Left ventricle myocardium inferior (tissue), 1 donor: ENCODE data around the gene FBXO3. TPM values are rescaled to one million over a fixed set of nuclear protein-coding genes. Genes with fewer than 3 reads are reported as not detected.

Experiments
- DNase-seq: peaks from one replicate; pipeline ENCODE4 v3.0.0-alpha.2; 2020
- H3K27ac ChIP-seq: fragments of 200-600 bp; replicated peaks from 2 replicates; pipeline ENCODE4 v1.8.0; 2021
- H3K27me3 ChIP-seq: fragments of 200-600 bp; 2 replicates; pipeline ENCODE4 v1.8.0; 2021; ENCODE audit warnings: low read depth
- H3K36me3 ChIP-seq: fragments of 200-600 bp; 2 replicates; pipeline ENCODE4 v1.8.0; 2021
- H3K4me1 ChIP-seq: fragments of 200-600 bp; 2 replicates; pipeline ENCODE4 v1.8.0; 2021
- H3K4me3 ChIP-seq: fragments of 200-600 bp; 2 replicates; pipeline ENCODE4 v1.8.0; 2021; ENCODE audit warnings: mild to moderate bottlenecking, moderate library complexity
- H3K9me3 ChIP-seq: fragments of 200-600 bp; replicated peaks from 2 replicates; pipeline ENCODE4 v1.8.0; 2021
- intact Hi-C: fragments of 100-400 bp; cut with micrococcal nuclease; formaldehyde crosslinking; loops from one replicate; pipeline ENCODE4 v1.11.0; 2022
- total RNA-seq: library from RNA; stranded (reverse); fragmentation: NEBNext Ultra II Directional; extraction: Animal tissue kit (Norgen Biotek cat#: 25700); gene quantifications from one replicate; pipeline ENCODE4 v1.2.1, GENCODE V29; 2021
- TF ChIP-seq, protein P1 (sequence below): fragments of 200-600 bp; IDR thresholded peaks from 2 replicates; pipeline ENCODE4 v1.8.0; 2021; ENCODE audit warnings: antibody characterized with exemption, mild to moderate bottlenecking, borderline replicate concordance
- donor health status: DM: no; HTN: yes; CAD: no; lungs with severe emphysema.

The FBXO3 gene
- total RNA-seq, 1 donor from 2014 or later, result 49.8 TPM

DNA sequence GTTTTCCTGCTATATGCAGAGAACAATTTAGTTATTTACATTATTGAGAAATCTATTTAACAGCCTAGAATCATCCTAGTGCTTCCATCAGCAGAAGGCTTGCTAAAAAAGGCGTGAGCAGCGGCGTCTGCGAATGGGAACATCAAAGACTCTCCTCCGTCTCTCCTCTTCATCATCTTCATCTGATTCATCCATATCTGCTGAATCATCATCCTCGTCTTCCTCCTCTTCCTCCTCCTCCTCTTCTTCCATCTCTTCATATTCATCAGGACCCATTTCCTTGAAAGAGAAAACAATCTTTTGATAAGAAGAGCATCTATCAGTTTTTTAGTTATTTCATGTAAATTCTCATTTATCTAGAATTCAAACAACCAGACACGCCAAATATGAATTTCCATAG lies 32.5 kb downstream of the FBXO3 start:
- TF ChIP-seq, protein P1, sequence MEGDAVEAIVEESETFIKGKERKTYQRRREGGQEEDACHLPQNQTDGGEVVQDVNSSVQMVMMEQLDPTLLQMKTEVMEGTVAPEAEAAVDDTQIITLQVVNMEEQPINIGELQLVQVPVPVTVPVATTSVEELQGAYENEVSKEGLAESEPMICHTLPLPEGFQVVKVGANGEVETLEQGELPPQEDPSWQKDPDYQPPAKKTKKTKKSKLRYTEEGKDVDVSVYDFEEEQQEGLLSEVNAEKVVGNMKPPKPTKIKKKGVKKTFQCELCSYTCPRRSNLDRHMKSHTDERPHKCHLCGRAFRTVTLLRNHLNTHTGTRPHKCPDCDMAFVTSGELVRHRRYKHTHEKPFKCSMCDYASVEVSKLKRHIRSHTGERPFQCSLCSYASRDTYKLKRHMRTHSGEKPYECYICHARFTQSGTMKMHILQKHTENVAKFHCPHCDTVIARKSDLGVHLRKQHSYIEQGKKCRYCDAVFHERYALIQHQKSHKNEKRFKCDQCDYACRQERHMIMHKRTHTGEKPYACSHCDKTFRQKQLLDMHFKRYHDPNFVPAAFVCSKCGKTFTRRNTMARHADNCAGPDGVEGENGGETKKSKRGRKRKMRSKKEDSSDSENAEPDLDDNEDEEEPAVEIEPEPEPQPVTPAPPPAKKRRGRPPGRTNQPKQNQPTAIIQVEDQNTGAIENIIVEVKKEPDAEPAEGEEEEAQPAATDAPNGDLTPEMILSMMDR, result no peak
- no peak for DNase-seq
- H3K4me3 ChIP-seq, result no peak overlapping the region
- peak overlapping the region; percentile 6 for H3K27ac ChIP-seq
- H3K9me3 ChIP-seq, result no peaks in the 10 kb centered on the region
- H3K4me1 ChIP-seq, result peaks cover 47% of the 10 kb centered on the region
- H3K36me3 ChIP-seq, result peaks cover 22% of the 10 kb centered on the region
- H3K27me3 ChIP-seq, result no peaks in the 10 kb centered on the region
- intact Hi-C loops, result loop anchor here (5.0 kb wide), 1 partner anchor 380 kb away; no protein-coding TSS in a partner anchor

DNA sequence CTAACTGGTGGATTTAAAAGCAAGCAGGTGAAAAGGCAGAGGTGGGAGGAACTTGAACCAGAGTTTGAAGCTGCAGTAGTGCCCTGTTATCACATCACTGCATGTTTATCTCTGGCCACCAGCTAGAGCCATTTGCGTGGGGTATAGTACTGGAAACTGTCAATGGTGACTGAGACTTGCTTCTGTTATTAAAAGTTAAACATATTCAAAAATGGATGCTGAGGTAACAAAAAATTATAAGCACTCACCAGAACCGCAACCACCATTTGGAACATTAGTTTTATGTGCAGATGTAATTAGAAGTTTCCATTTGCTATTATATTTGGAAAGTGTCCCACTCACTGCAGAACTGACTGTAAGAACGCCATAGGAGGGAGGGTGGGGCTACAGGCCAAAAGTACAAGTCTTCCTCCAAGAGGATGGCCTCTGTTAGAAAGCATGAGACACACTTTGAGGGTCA lies 36.9 kb downstream of the FBXO3 start:
- TF ChIP-seq, protein P1, result no peak
- DNase-seq, result no peak
- intact Hi-C loops, result no loop called here

DNA sequence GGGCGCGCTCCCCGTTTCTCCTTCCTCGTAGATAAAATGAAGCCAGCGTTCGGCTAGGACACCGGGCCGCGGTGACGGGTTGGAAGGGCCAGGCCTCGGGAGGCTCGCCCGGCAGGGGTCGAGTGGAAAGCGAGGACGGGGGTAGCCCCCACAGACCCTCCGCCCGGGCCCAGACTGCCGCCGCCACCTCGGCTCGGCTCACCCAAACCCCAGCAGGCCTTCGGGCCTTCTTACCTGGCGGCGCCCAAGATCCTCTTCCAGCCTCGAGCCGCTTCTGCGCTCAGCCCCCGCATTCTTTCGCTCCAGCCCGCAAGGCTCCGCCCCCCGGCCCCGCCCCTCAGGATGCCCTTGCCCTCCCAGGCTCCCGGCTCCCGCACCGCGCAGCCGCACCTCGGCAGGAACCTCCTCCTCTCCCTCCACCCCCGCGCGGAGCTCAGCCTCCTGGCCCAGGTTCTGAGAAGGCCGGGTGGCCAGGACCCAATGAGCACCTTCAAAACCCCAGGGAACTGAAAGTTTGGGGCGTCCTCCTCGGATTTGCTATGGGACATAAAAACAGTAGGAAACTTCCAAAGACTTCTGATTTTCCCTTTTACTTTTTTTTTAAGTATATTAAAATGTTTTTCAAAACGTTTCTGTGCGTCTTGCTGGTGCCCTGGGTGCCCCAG lies 38.0 kb downstream of the FBXO3 start, which contains the start of gene CD59:
CD59 (minus strand) TSS at position 276 of the 665 bp plus-strand sequence. CDS start 13,978 bp downstream, outside the sequence.
- Histone ChIP-seq H3K9me3 (no peaks in the 10 kb centered on the region), H3K27ac (peak within 1 kb of the TSS; percentile 95), H3K36me3 (peaks cover 10% of the 10 kb centered on the region), H3K4me1 (peaks cover 64% of the 10 kb centered on the region), H3K27me3 (no peaks in the 10 kb centered on the region), H3K4me3 (peak within 1 kb of the TSS; percentile 78)
- peak; percentile 98 for DNase-seq
- intact Hi-C loops, result no loop called here
- TF ChIP-seq, protein P1, result no peak

More for the DNA sequence above, 36.9 kb downstream of the FBXO3 start:
- Histone ChIP-seq H3K27me3 (no peaks in the 10 kb centered on the region), H3K9me3 (no peaks in the 10 kb centered on the region), H3K4me1 (peaks cover 53% of the 10 kb centered on the region), H3K36me3 (peaks cover 16% of the 10 kb centered on the region), H3K27ac (peak overlapping the region; percentile 95), H3K4me3 (peak overlapping the region; percentile 78)

DNA sequence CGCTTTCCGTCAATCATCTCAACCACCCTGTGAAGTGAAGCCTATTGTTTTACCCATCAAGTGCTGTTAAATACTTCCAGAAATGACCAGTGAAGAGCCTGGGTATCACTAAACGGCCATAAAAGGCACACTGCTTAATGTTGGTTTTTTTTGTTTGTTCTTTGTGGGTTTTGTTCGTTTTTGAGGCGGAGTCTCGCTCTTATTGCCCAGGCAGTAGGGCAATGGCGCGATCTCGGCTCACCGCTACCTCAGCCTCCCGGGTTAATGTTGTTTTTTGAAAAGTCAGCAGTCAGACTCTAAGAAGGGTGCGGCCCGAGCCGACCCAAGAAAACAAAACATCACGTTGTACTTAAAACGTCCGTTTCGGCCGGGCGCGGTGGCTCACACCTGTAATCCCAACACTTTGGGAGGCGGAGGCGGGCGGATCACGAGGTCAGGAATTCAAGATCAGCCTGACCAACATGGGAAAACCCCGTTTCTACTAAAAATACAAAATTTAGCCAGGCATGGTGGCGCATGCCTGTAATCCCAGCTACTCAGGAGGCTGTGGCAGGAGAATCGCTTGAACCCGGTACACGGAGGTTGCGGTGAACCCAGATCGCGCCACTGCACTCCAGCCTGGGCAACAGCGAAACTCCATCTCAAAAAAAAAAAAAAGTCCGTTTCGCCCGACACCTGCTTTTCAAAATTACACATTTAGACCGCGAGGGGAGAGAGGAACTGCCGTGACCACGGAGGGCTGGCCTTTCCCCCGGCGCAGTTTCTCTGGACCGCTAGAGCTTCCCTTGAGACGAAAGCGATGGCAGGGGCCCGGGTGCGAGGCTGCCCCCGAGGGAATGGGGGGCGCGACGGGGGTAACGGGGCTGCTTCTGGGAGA lies 38.8 kb downstream of the FBXO3 start:
- H3K4me1 ChIP-seq, result peaks cover 71% of the 10 kb centered on the region
- peaks cover 11% of the 10 kb centered on the region for H3K36me3 ChIP-seq
- peak overlapping the region; percentile 95 for H3K27ac ChIP-seq
- no peaks in the 10 kb centered on the region for H3K9me3 ChIP-seq
- TF ChIP-seq, protein P1, result no peak
- DNase-seq, result peak; percentile 39
- intact Hi-C loops, result no loop called here
- peak overlapping the region; percentile 78 for H3K4me3 ChIP-seq
- no peaks in the 10 kb centered on the region for H3K27me3 ChIP-seq

DNA sequence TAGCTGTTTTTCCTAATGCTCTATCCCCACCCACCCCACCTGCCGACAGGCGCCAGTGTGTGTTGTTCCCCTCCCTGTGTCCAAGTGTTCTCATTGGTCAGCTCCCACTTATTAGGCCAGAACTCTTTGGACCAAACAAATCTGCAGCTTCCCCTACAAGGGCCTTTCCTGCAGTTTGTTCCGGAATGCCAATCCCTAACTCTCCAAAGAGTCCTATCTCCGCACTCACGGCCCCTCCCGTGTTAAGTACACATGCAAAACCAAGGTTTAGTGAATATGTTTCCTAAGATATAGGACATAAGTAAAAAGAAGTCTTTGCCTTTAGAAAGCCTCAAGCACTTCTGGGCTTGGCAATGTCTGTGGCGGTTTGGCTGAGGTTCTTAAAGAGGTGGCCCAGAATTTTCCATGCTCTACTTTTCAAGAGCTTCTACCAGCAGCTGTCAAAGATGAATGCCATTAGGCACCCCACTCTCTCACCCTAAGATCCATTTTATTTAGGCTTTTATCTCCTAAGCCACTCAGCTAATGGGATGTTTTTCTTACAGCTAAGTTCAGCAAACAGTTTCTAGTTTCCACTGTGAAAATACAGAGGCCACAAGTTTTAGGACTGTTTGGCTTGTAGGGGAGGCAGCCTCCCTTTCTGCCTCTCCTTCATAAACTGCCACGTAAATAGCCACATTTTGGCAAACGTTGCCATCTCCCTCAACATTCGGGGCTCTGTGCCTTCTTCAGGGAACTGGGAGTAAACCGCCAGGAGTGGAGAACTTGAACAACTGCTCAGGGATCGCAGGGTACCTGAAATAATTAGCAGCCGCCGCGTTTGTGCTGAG lies 39.7 kb downstream of the FBXO3 start:
- H3K27me3 ChIP-seq, result no peaks in the 10 kb centered on the region
- peak overlapping the region; percentile 78 for H3K4me3 ChIP-seq
- intact Hi-C loops, result no loop called here
- no peaks in the 10 kb centered on the region for H3K9me3 ChIP-seq
- no peak for DNase-seq
- H3K36me3 ChIP-seq, result peaks cover 19% of the 10 kb centered on the region
- H3K27ac ChIP-seq, result peak overlapping the region; percentile 95
- TF ChIP-seq, protein P1, result no peak
- H3K4me1 ChIP-seq, result peaks cover 80% of the 10 kb centered on the region
